Hepatocyte (in vitro differentiated cells): ENCODE results near the gene RDX.

Source experiments
- CTCF ChIP-seq: fragments of 200-600 bp; sonication (generic); IDR thresholded peaks from 2 replicates; pipeline ENCODE4 v1.5.1; 2016; ENCODE audit warnings: antibody characterized with exemption, mild to moderate bottlenecking; ENCODE audit not compliant: poor library complexity
- EZH2 ChIP-seq: fragments of 200-600 bp; sonication (generic); IDR thresholded peaks from 2 replicates; pipeline ENCODE4 v1.6.1; 2016; ENCODE audit warnings: antibody characterized with exemption, mild to moderate bottlenecking, borderline replicate concordance

DNA sequence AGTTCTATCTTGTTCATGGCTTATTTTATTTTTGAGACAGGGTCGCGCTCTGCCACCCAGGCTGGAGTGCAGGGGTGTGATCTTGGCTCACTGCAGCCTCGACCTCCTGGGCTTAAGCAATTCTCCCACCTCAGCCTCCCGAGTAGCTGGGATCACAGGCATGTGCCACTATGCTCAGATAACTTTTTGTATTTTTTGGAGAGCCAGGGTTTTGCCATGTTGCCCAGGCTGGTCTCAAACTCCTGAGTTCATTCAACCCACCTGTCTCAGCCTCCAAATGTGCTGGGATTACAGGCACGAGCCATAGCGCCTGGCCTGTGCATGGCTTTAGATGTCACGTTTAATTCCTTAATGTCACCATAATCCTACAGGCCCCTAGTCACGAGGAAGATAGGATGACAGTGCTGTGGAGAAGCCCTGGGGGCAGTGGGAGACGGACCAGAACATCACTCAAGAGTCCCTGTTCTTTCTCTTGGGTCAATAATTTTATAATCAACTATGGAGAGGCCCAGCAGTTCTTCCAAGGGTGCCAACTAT, 99.5 kb downstream of the RDX start:
- TF ChIP-seq EZH2, result no peak
- no peak for TF ChIP-seq CTCF
